ENCODE measurements around the gene PIGS. TPM values are rescaled to one million over a fixed set of nuclear protein-coding genes. Genes with fewer than 3 reads are reported as not detected.

PIGS gene
- total RNA-seq, 1 experiment from 2014 or later: 45.8 TPM

DNA sequence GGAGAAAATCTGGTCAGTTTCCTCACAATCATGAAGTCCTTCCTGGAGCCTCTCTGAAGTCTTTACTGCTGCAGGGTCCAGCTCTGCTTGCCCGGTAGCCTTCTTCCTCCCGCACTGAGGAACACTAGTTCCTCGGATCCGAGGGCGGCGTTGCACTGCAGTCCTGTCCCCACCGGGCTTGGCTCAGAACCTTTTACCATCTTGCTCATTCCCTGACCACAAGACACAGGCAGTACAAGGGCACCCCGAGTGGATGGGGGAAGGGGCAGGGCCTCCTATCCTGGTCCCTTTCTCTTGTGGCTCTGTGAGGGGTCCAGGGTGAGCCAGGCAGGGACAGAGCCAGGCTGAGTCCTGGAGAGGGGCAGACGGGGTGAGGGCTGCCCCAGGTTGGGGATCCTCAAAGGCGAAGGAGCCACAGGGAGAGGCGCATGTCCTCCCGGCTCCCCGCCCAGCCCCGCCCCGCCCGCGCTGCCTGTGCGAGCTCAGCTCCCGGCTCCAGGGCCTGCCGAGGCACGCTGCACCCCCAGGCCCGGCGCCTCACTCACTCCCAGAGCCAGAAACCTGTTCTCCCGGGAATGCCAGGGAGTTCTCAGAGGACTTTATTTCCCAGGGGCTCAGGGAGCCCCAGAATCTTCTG is 63.6 kb downstream of the PIGS start:
- peaks cover 4% of the 10 kb centered on the region; the same call in 1 of the 2 replicates for H3K27me3 ChIP-seq (ENCODE audit: insufficient read depth, low read length)
- H4K20me1 ChIP-seq (ENCODE audit: insufficient read depth): no peaks in the 10 kb centered on the region
- no peaks in the 10 kb centered on the region for H3K9me3 ChIP-seq (ENCODE audit: control insufficient read depth in 1 of 2, insufficient read depth in 1 of 2, low read depth in 1 of 2, low read length in 2 of 2)
- TF ChIP-seq, protein P1, sequence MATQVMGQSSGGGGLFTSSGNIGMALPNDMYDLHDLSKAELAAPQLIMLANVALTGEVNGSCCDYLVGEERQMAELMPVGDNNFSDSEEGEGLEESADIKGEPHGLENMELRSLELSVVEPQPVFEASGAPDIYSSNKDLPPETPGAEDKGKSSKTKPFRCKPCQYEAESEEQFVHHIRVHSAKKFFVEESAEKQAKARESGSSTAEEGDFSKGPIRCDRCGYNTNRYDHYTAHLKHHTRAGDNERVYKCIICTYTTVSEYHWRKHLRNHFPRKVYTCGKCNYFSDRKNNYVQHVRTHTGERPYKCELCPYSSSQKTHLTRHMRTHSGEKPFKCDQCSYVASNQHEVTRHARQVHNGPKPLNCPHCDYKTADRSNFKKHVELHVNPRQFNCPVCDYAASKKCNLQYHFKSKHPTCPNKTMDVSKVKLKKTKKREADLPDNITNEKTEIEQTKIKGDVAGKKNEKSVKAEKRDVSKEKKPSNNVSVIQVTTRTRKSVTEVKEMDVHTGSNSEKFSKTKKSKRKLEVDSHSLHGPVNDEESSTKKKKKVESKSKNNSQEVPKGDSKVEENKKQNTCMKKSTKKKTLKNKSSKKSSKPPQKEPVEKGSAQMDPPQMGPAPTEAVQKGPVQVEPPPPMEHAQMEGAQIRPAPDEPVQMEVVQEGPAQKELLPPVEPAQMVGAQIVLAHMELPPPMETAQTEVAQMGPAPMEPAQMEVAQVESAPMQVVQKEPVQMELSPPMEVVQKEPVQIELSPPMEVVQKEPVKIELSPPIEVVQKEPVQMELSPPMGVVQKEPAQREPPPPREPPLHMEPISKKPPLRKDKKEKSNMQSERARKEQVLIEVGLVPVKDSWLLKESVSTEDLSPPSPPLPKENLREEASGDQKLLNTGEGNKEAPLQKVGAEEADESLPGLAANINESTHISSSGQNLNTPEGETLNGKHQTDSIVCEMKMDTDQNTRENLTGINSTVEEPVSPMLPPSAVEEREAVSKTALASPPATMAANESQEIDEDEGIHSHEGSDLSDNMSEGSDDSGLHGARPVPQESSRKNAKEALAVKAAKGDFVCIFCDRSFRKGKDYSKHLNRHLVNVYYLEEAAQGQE (IDR thresholded peaks at IDR 0.05; ENCODE audit: low read depth): no peak
- TF ChIP-seq POLR2A (IDR thresholded peaks at IDR 0.05; ENCODE audit: borderline replicate concordance, extremely low read depth, insufficient read depth, insufficient read length) (no peak), CBX3 (IDR thresholded peaks at IDR 0.05; ENCODE audit: low read depth) (no peak), EGR1 (IDR thresholded peaks at IDR 0.05; ENCODE audit: low read depth) (no peak), ZFX (IDR thresholded peaks at IDR 0.05) (no peak), EZH2phosphoT487 (IDR thresholded peaks at IDR 0.05; ENCODE audit: borderline replicate concordance) (no peak), JUND (IDR thresholded peaks at IDR 0.05) (no peak), POLR2AphosphoS5 (IDR thresholded peaks at IDR 0.05; ENCODE audit: low read depth, low read length) (no peak), SRF (IDR thresholded peaks at IDR 0.05; ENCODE audit: low read depth) (no peak)
- H3K36me3 ChIP-seq (ENCODE audit: control insufficient read depth in 1 of 2, insufficient read depth in 2 of 2, low read length in 2 of 2): no peaks in the 10 kb centered on the region
- H3K4me2 ChIP-seq (ENCODE audit: low read length): no peak overlapping the region
- H3K4me1 ChIP-seq (ENCODE audit: control insufficient read depth in 1 of 2, insufficient read depth in 2 of 2, low read length in 2 of 2): no peaks in the 10 kb centered on the region
- H3K4me3 ChIP-seq (replicated peaks in 1 of 2; ENCODE audit: low read depth in 1 of 2, low read length in 2 of 2): no peak overlapping the region
- ChIA-PET CTCF (no interaction called here), RAD21 (ENCODE audit: low non-redundant PET in 1 of 2, low total read pairs in 2 of 2, uncharacterized antibody in 2 of 2, unreplicated experiment in 2 of 2) (no interaction called here), POLR2A (no interaction called here)
- no peak for ATAC-seq
- no peaks in the 10 kb centered on the region for H3K79me2 ChIP-seq (ENCODE audit: insufficient read depth, low read length)
- H3K9ac ChIP-seq (ENCODE audit: low read length): no peak overlapping the region
- no peak for DNase-seq (ENCODE audit: low read depth, low spot score)
- intact Hi-C loops (cut with micrococcal nuclease): no loop called here
- no peaks in the 10 kb centered on the region for H3K9me2 ChIP-seq (ENCODE audit: insufficient read depth)
- no peak overlapping the region for H3K27ac ChIP-seq (ENCODE audit: low read depth, low read length)
- no TSS peak for BruUV-seq (replicated peaks)
- H2AFZ ChIP-seq (ENCODE audit: low read depth, low read length, poor library complexity, severe bottlenecking): no peak overlapping the region
